ENCODE data around the gene EPN2.

EPN2 gene

GRCh38 chr17:19288453-19288852, 51.3 kb downstream of the EPN2 start:
- TF ChIP-seq CTCF (conservative IDR thresholded peaks at IDR 0.05; ENCODE audit: low read depth, low read length) = no peak
- DNase-seq (ENCODE audit: low read depth) = no peak
- no peak overlapping the region for H3K4me3 ChIP-seq (ENCODE audit: low read length)

- no peak for DNase-seq (ENCODE audit: low read depth)
- no peak overlapping the region for H3K4me3 ChIP-seq (ENCODE audit: low read length)
- no peak for TF ChIP-seq CTCF (conservative IDR thresholded peaks at IDR 0.05; ENCODE audit: low read depth, low read length)
Measured at GRCh38 chr17:19290066-19290705, 53.0 kb downstream of the EPN2 start.

- TF ChIP-seq CTCF (conservative IDR thresholded peaks at IDR 0.05; ENCODE audit: low read depth, low read length) = no peak
- no peak overlapping the region for H3K4me3 ChIP-seq (ENCODE audit: low read length)
- DNase-seq (ENCODE audit: low read depth) = no peak
Measured at GRCh38 chr17:19291646-19292376, 54.6 kb downstream of the EPN2 start.

DNA sequence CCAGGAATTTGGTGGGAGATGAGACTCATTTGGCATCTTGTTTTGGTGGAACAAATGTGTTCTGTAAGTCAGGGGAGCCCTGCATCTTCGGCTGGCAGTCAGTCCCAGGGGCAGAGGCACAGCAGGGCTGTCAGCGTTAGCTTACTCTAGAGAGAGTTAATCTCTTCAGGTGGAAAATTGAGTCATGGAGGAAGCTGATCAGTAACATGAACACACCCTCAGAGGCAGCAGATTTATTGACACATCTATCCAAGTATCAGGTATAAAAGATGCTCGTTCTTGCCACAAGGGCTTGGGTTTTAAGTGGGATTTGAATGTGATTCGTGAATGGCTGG, 55.2 kb downstream of the EPN2 start:
- TF ChIP-seq CTCF (conservative IDR thresholded peaks at IDR 0.05; ENCODE audit: low read depth, low read length) = no peak
- H3K4me3 ChIP-seq (ENCODE audit: low read length) = no peak overlapping the region
- DNase-seq (ENCODE audit: low read depth) = no peak

- DNase-seq (ENCODE audit: low read depth) = no peak
- H3K4me3 ChIP-seq (ENCODE audit: low read length) = no peak overlapping the region
- no peak for TF ChIP-seq CTCF (conservative IDR thresholded peaks at IDR 0.05; ENCODE audit: low read depth, low read length)
Measured at GRCh38 chr17:19294443-19294842, 57.3 kb downstream of the EPN2 start.

DNA sequence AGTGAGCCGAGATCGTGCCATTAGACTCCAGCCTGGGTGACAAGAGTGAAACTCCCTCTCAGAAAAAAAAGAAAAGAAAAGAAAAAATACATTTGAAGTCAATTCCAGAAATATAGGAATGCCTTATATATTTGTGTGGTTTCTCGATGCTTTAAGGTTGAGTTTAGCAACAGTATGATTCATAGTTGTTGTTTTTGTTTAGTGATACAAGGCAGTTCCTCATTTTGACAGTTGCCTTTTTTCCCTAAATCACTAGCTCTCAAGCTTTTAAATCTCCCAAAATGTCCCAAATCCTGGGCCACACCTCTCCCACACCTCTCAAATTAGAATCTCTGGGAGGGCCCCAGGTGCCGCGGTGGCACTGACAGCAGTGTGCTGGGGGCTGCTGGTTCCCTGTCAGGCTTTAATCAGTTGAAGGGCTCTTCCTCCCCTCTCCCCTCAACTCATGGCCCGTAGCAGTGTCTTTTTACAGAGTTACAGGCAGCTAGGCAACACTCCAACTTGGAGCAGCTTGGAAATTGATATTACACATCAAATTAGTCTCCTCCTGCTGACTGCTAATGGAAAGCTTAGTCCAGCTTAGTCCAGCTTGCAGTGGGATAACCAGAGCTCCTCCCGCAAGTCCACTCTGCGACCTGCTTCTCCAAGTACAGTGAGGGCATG, 58.4 kb downstream of the EPN2 start:
- DNase-seq (ENCODE audit: low read depth) = no peak
- no peak for TF ChIP-seq CTCF (conservative IDR thresholded peaks at IDR 0.05; ENCODE audit: low read depth, low read length)
- H3K4me3 ChIP-seq (ENCODE audit: low read length) = no peak overlapping the region
